RPMI8226 (cell line): ENCODE data around the gene NCKAP5.

Experiments used
- DNase-seq: peaks from one replicate; pipeline ENCODE4 v3.0.0-alpha.2; 2015

The NCKAP5 gene

GRCh38 chr2:132911726-132912724 is 656.2 kb downstream of the NCKAP5 start:
- no peak for DNase-seq

- no peak for DNase-seq
Observed at GRCh38 chr2:132910432-132910831, 657.8 kb downstream of the NCKAP5 start.

- DNase-seq, result no peak
Observed at GRCh38 chr2:132909427-132909826, 658.8 kb downstream of the NCKAP5 start.

GRCh38 chr2:132904142-132904842 is 664.0 kb downstream of the NCKAP5 start:
- DNase-seq, result no peak

- no peak for DNase-seq
Observed at GRCh38 chr2:132902626-132903025, 665.6 kb downstream of the NCKAP5 start.

- DNase-seq, result no peak
Observed at GRCh38 chr2:132901661-132902060, 666.6 kb downstream of the NCKAP5 start.

GRCh38 chr2:132897111-132897510 is 671.2 kb downstream of the NCKAP5 start:
- DNase-seq, result no peak

- no peak for DNase-seq
Observed at GRCh38 chr2:132896073-132896472, 672.2 kb downstream of the NCKAP5 start.

- no peak for DNase-seq
Observed at GRCh38 chr2:132891498-132891897, 676.8 kb downstream of the NCKAP5 start.

- DNase-seq, result no peak
Observed at GRCh38 chr2:132886574-132886973, 681.7 kb downstream of the NCKAP5 start.

GRCh38 chr2:132884705-132885104 is 683.6 kb downstream of the NCKAP5 start:
- no peak for DNase-seq

- DNase-seq, result no peak
Observed at GRCh38 chr2:132884292-132884691, 684.0 kb downstream of the NCKAP5 start.

- DNase-seq, result no peak
Observed at GRCh38 chr2:132883430-132883829, 684.8 kb downstream of the NCKAP5 start.

- no peak for DNase-seq
Observed at GRCh38 chr2:132881546-132881945, 686.7 kb downstream of the NCKAP5 start.

GRCh38 chr2:132877923-132878322 is 690.3 kb downstream of the NCKAP5 start:
- no peak for DNase-seq

- no peak for DNase-seq
Observed at GRCh38 chr2:132876745-132877391, 691.4 kb downstream of the NCKAP5 start.

- DNase-seq, result no peak
Observed at GRCh38 chr2:132875193-132875592, 693.1 kb downstream of the NCKAP5 start.

- DNase-seq, result no peak
Observed at GRCh38 chr2:132873738-132874137, 694.5 kb downstream of the NCKAP5 start.

GRCh38 chr2:132871831-132872230 is 696.4 kb downstream of the NCKAP5 start:
- DNase-seq, result no peak

- DNase-seq, result no peak
Observed at GRCh38 chr2:132863961-132864360, 704.3 kb downstream of the NCKAP5 start.

GRCh38 chr2:132860220-132860619 is 708.0 kb downstream of the NCKAP5 start:
- no peak for DNase-seq

GRCh38 chr2:132859590-132859989 is 708.7 kb downstream of the NCKAP5 start:
- no peak for DNase-seq

- no peak for DNase-seq
Observed at GRCh38 chr2:132857319-132857718, 710.9 kb downstream of the NCKAP5 start.
